ENCODE data around the gene IGHMBP2. TPM values are rescaled to one million over a fixed set of nuclear protein-coding genes. Genes with fewer than 3 reads are reported as not detected.

The IGHMBP2 gene
- total and polyA plus RNA-seq, 2 of the 8 experiments (the other 6 are each of a cell fraction or from before 2014, with no cell fraction given) = 8.4 to 17.6 TPM

- TF ChIP-seq BACH1 (IDR thresholded peaks at IDR 0.05; ENCODE audit: low read length) = no peak
- TF ChIP-seq CBX8 (IDR thresholded peaks at IDR 0.05; ENCODE audit: borderline replicate concordance, low read depth, low read length) = no peak
- TF ChIP-seq POLR2A (IDR thresholded peaks at IDR 0.05; ENCODE audit: control extremely low read depth in 1 of 2, low read depth in 2 of 2, low read length in 2 of 2) = no peak
- TF ChIP-seq TEAD4 (IDR thresholded peaks at IDR 0.05; ENCODE audit: low read depth, low read length) = no peak
- no peak for TF ChIP-seq POU5F1 (IDR thresholded peaks at IDR 0.05; ENCODE audit: low read depth, low read length)
These were observed 30.1 kb downstream of the IGHMBP2 start (continued) for GRCh38 chr11:68933605-68934320.

All from H1 (cell line).